Suppressor macrophage (primary cell): ENCODE results near the gene PRC1.

ENCODE experiments used
- DNase-seq, 4 experiments: peaks; one replicate each; pipeline ENCODE4 v3.0.0-alpha.2; 2020 to 2022

Gene PRC1

GRCh38 chr15:90989040-90989768 is 5.1 kb downstream of the PRC1 start:
- peak in 2 of 4 experiments; percentile 20 to 33 for DNase-seq

- DNase-seq: peak in 2 of 4 experiments; percentile 9 to 14
Observed at GRCh38 chr15:90988296-90988695, 6.0 kb downstream of the PRC1 start.

- no peak for DNase-seq
Observed at GRCh38 chr15:90987561-90988141, 6.7 kb downstream of the PRC1 start.

GRCh38 chr15:90986790-90987507 is 7.4 kb downstream of the PRC1 start:
- DNase-seq: no peak

- peak in 3 of 4 experiments; percentile 4 to 46 (median 43) for DNase-seq
Observed at GRCh38 chr15:90982135-90982534, 12.2 kb downstream of the PRC1 start.

GRCh38 chr15:90981681-90982080 is 12.7 kb downstream of the PRC1 start:
- DNase-seq: peak in 1 of 4 experiments; percentile 16

GRCh38 chr15:90979582-90979981 is 14.8 kb downstream of the PRC1 start:
- no peak for DNase-seq

GRCh38 chr15:90974216-90974615 is 20.1 kb downstream of the PRC1 start:
- DNase-seq: no peak

GRCh38 chr15:90972133-90972532 is 22.2 kb downstream of the PRC1 start:
- no peak for DNase-seq

- no peak for DNase-seq
Observed at GRCh38 chr15:90970274-90970673, 24.1 kb downstream of the PRC1 start.

- DNase-seq: no peak
Observed at GRCh38 chr15:90968434-90968833, 25.9 kb downstream of the PRC1 start.

GRCh38 chr15:90967206-90967605 is 27.1 kb downstream of the PRC1 start:
- no peak for DNase-seq

GRCh38 chr15:90966262-90966661 is 28.1 kb downstream of the PRC1 start:
- DNase-seq: no peak

- no peak for DNase-seq
Observed at GRCh38 chr15:90962021-90962420, 32.3 kb downstream of the PRC1 start.

GRCh38 chr15:90960298-90961091 is 33.8 kb downstream of the PRC1 start:
- DNase-seq: no peak

- DNase-seq: no peak
Observed at GRCh38 chr15:90959894-90960293, 34.4 kb downstream of the PRC1 start.

GRCh38 chr15:90959028-90959595 is 35.2 kb downstream of the PRC1 start:
- no peak for DNase-seq

GRCh38 chr15:90957791-90958190 is 36.5 kb downstream of the PRC1 start:
- DNase-seq: no peak

GRCh38 chr15:90957031-90957790 is 37.1 kb downstream of the PRC1 start:
- peak in 2 of 4 experiments; percentile 7 to 39 for DNase-seq

GRCh38 chr15:90956274-90957030 is 37.9 kb downstream of the PRC1 start:
- DNase-seq: peak; percentile 62 to 88 (median 74)
